ENCODE data around the gene EZH2.

GRCh38 chr7:148809856-148810255, 74.2 kb downstream of the EZH2 start:
- TF ChIP-seq, protein P1, sequence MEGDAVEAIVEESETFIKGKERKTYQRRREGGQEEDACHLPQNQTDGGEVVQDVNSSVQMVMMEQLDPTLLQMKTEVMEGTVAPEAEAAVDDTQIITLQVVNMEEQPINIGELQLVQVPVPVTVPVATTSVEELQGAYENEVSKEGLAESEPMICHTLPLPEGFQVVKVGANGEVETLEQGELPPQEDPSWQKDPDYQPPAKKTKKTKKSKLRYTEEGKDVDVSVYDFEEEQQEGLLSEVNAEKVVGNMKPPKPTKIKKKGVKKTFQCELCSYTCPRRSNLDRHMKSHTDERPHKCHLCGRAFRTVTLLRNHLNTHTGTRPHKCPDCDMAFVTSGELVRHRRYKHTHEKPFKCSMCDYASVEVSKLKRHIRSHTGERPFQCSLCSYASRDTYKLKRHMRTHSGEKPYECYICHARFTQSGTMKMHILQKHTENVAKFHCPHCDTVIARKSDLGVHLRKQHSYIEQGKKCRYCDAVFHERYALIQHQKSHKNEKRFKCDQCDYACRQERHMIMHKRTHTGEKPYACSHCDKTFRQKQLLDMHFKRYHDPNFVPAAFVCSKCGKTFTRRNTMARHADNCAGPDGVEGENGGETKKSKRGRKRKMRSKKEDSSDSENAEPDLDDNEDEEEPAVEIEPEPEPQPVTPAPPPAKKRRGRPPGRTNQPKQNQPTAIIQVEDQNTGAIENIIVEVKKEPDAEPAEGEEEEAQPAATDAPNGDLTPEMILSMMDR (IDR thresholded peaks at IDR 0.05): no peak
- TF ChIP-seq ELF4 (CRISPR knock-in tag; IDR thresholded peaks at IDR 0.05; ENCODE audit: low read depth): no peak
- TF ChIP-seq RELA (CRISPR knock-in tag; IDR thresholded peaks at IDR 0.05; ENCODE audit: borderline replicate concordance): no peak
- no peak for TF ChIP-seq FOXP1 (CRISPR knock-in tag; IDR thresholded peaks at IDR 0.05; ENCODE audit: borderline replicate concordance)
- TF ChIP-seq ESRRA (CRISPR knock-in tag; IDR thresholded peaks at IDR 0.05; ENCODE audit: borderline replicate concordance): no peak
